ENCODE data around the gene GGCX. TPM values are rescaled to one million over a fixed set of nuclear protein-coding genes. Genes with fewer than 3 reads are reported as not detected.

GGCX gene
- total and polyA plus RNA-seq, 3 experiments from 2014 or later, result 15.7 to 23.3 (median 22.3) TPM

- Mint-ChIP-seq H3K4me1 (peaks cover 38 to 51% (median 47%) of the 10 kb centered on the region in 3 donors), H3K36me3 (peaks cover 7 to 48% (median 16%) of the 10 kb centered on the region in 3 donors), H3K9me3 (no peaks in the 10 kb centered on the region), H3K4me3 (peak within 1 kb of the TSS; percentile 90 to 98 (median 94)), H3K27ac (peak within 1 kb of the TSS; percentile 84 to 97 (median 96)), H3K27me3 (no peaks in the 10 kb centered on the region)
- DNase-seq, result peak; percentile 77 to 89 (median 87)
- CTCF ChIA-PET, result interaction anchor here (0.8 to 9.6 kb wide), 10 partner anchors 9 to 184 kb away, joined by 3 to 66 read pairs (median 4); partner anchors contain the start of genes ELMOD3, RETSAT, RNF181 and SH2D6
- Histone ChIP-seq H3K36me3 (ENCODE audit: insufficient read depth, low read length) (peaks cover 26% of the 10 kb centered on the region), H3K27ac (ENCODE audit: low read depth, low read length) (peak within 1 kb of the TSS; percentile 90), H3K4me3 (ENCODE audit: low read length) (peak within 1 kb of the TSS; percentile 91), H3K27me3 (ENCODE audit: insufficient read depth, low read length, poor library complexity, severe bottlenecking) (no peaks in the 10 kb centered on the region), H3K9me3 (ENCODE audit: low read length) (no peaks in the 10 kb centered on the region), H3K4me1 (ENCODE audit: insufficient read depth, low read length) (peaks cover 25% of the 10 kb centered on the region)
- POLR2A ChIA-PET, result interaction anchor here (0.6 to 3.8 kb wide), 16 partner anchors 10 to 902 kb away, joined by 3 to 39 read pairs (median 8); partner anchors contain the start of genes ELMOD3, GGCX, KDM3A and POLR1A
These were observed 22.6 kb downstream of the GGCX start, which contains the start of gene MAT2A for GRCh38 chr2:85538507-85539360. Gene MAT2A, plus strand, starts transcription at chr2:85539168. Its CDS starts 120 bp downstream, at chr2:85539288.

GRCh38 chr2:85537600-85538506, 23.4 kb downstream of the GGCX start:
- POLR2A ChIA-PET, result interaction anchor here (0.6 to 3.8 kb wide), 17 partner anchors 8 to 904 kb away, joined by 3 to 39 read pairs (median 8); partner anchors contain the start of genes ELMOD3, GGCX, KDM3A and RETSAT
- peak in 3 of 5 donors; percentile 27 to 50 (median 39) for DNase-seq
- Mint-ChIP-seq H3K27ac (peak overlapping the region; percentile 84 to 97 (median 96)), H3K9me3 (no peaks in the 10 kb centered on the region), H3K27me3 (no peaks in the 10 kb centered on the region), H3K36me3 (peaks cover 5 to 40% (median 12%) of the 10 kb centered on the region in 3 donors), H3K4me3 (peak overlapping the region; percentile 90 to 98 (median 94)), H3K4me1 (peaks cover 38 to 45% (median 45%) of the 10 kb centered on the region in 3 donors)
- Histone ChIP-seq H3K4me3 (ENCODE audit: low read length) (peak overlapping the region; percentile 91), H3K27ac (ENCODE audit: low read depth, low read length) (peak overlapping the region; percentile 90), H3K4me1 (ENCODE audit: insufficient read depth, low read length) (peaks cover 25% of the 10 kb centered on the region), H3K27me3 (ENCODE audit: insufficient read depth, low read length, poor library complexity, severe bottlenecking) (no peaks in the 10 kb centered on the region), H3K9me3 (ENCODE audit: low read length) (no peaks in the 10 kb centered on the region), H3K36me3 (ENCODE audit: insufficient read depth, low read length) (peaks cover 21% of the 10 kb centered on the region)
- CTCF ChIA-PET, result interaction anchor here (0.8 to 9.6 kb wide), 11 partner anchors 9 to 184 kb away, joined by 3 to 66 read pairs (median 3); partner anchors contain the start of genes C2orf68, ELMOD3, RETSAT and SH2D6

DNA sequence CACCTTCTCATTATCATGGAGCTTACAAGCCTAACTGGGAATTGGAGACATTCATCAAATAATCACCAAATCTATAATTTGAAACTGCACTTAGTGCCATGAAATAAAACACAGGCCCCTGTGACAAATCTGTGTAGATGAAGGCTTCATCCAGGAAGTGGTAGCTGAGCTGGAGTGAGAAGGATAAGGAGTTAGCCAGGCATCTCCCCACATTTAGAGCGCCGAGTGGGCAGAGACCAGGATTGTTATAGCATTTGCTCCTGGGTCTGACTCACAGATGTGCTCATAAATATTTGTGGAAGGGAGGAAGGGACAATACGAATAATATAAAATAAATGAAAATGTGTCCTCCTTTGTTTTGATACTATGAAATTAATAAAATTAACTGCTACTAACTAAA, 24.8 kb downstream of the GGCX start:
- ChIA-PET CTCF (interaction anchor here (1.6 to 9.6 kb wide), 3 partner anchors 15 to 144 kb away, joined by 5 to 66 read pairs (median 34); partner anchors contain the start of gene SH2D6), POLR2A (interaction anchor here (1.1 to 1.3 kb wide), 2 partner anchors 99 to 209 kb away, joined by 5 read pairs; partner anchors contain the start of gene TGOLN2)
- DNase-seq, result no peak
- Mint-ChIP-seq H3K36me3 (peaks cover 0 to 27% (median 3%) of the 10 kb centered on the region in 3 donors), H3K4me3 (peak overlapping the region in 2 of 7 donors; percentile 9 to 98), H3K27me3 (no peaks in the 10 kb centered on the region), H3K4me1 (peaks cover 30 to 31% (median 31%) of the 10 kb centered on the region in 3 donors), H3K9me3 (no peaks in the 10 kb centered on the region), H3K27ac (peak overlapping the region in 1 of 8 donors; percentile 75)
- H3K27ac ChIP-seq (ENCODE audit: low read depth, low read length), result no peak overlapping the region
- no peaks in the 10 kb centered on the region for H3K9me3 ChIP-seq (ENCODE audit: low read length)
- peaks cover 7% of the 10 kb centered on the region for H3K36me3 ChIP-seq (ENCODE audit: insufficient read depth, low read length)
- H3K4me3 ChIP-seq (ENCODE audit: low read length), result no peak overlapping the region
- H3K27me3 ChIP-seq (ENCODE audit: insufficient read depth, low read length, poor library complexity, severe bottlenecking), result no peaks in the 10 kb centered on the region
- H3K4me1 ChIP-seq (ENCODE audit: insufficient read depth, low read length), result peaks cover 25% of the 10 kb centered on the region

GRCh38 chr2:85534881-85535280, 26.4 kb downstream of the GGCX start:
- Mint-ChIP-seq H3K36me3 (peaks cover 0 to 11% (median 0%) of the 10 kb centered on the region in 3 donors), H3K27ac (peak overlapping the region in 1 of 8 donors; percentile 6), H3K27me3 (peaks cover 0 to 3% of the 10 kb centered on the region in 2 donors), H3K4me3 (peak overlapping the region in 1 of 7 donors; percentile 35), H3K9me3 (no peaks in the 10 kb centered on the region), H3K4me1 (peaks cover 15% of the 10 kb centered on the region in 3 donors)
- H3K27ac ChIP-seq (ENCODE audit: low read depth, low read length), result no peak overlapping the region
- ChIA-PET CTCF (interaction anchor here (5.9 to 9.6 kb wide), 2 partner anchors 16 to 115 kb away, joined by 34 to 66 read pairs; partner anchors contain the start of gene SH2D6), POLR2A (interaction anchor here (0.5 to 1.0 kb wide), 2 partner anchors 15 to 207 kb away, joined by 3 read pairs; partner anchors contain the start of gene TGOLN2)
- H3K4me3 ChIP-seq (ENCODE audit: low read length), result no peak overlapping the region
- no peak for DNase-seq
- H3K9me3 ChIP-seq (ENCODE audit: low read length), result no peaks in the 10 kb centered on the region
- H3K36me3 ChIP-seq (ENCODE audit: insufficient read depth, low read length), result no peaks in the 10 kb centered on the region
- H3K4me1 ChIP-seq (ENCODE audit: insufficient read depth, low read length), result peaks cover 10% of the 10 kb centered on the region
- H3K27me3 ChIP-seq (ENCODE audit: insufficient read depth, low read length, poor library complexity, severe bottlenecking), result no peaks in the 10 kb centered on the region

DNA sequence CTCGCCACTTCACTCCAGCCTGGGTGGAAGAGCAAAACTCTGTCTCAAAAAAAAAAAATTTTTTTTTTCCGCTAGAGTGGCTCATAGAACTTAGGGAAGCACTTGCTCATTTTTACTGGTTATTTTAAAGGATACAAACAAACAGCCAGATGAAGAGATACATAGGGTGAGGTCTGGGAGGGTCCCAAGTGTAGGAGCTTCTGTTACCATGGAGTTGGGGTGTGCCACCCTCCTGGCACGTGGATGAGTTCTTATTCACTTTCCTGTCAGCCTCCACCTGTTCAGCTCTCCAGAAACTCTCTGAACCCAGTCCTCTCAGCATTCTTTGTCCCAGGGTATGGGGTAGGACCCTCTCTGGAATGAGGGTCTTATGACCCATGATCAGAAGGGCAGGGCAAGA, 27.2 kb downstream of the GGCX start:
- Mint-ChIP-seq H3K4me1 (peaks cover 13 to 14% (median 14%) of the 10 kb centered on the region in 3 donors), H3K4me3 (no peak overlapping the region), H3K27me3 (peaks cover 0 to 6% of the 10 kb centered on the region in 2 donors), H3K27ac (no peak overlapping the region), H3K36me3 (peaks cover 0 to 8% (median 0%) of the 10 kb centered on the region in 3 donors), H3K9me3 (no peaks in the 10 kb centered on the region)
- Histone ChIP-seq H3K9me3 (ENCODE audit: low read length) (no peaks in the 10 kb centered on the region), H3K4me3 (ENCODE audit: low read length) (no peak overlapping the region), H3K27me3 (ENCODE audit: insufficient read depth, low read length, poor library complexity, severe bottlenecking) (no peaks in the 10 kb centered on the region), H3K27ac (ENCODE audit: low read depth, low read length) (no peak overlapping the region), H3K36me3 (ENCODE audit: insufficient read depth, low read length) (no peaks in the 10 kb centered on the region), H3K4me1 (ENCODE audit: insufficient read depth, low read length) (peaks cover 10% of the 10 kb centered on the region)
- DNase-seq, result no peak
- POLR2A ChIA-PET, result interaction anchor here (0.6 to 1.0 kb wide), 2 partner anchors 206 to 224 kb away, joined by 3 to 9 read pairs; partner anchors contain the start of gene TGOLN2
- CTCF ChIA-PET, result interaction anchor here (5.9 to 9.6 kb wide), 2 partner anchors 17 to 114 kb away, joined by 34 to 66 read pairs; partner anchors contain the start of gene SH2D6

- peaks cover 0 to 2% (median 0%) of the 10 kb centered on the region in 3 donors for H3K4me1 Mint-ChIP-seq
- no peak overlapping the region for H3K27ac Mint-ChIP-seq
- no peak overlapping the region for H3K4me3 Mint-ChIP-seq
- POLR2A ChIA-PET, result interaction anchor here (0.6 kb wide), 1 partner anchor 19 kb away, joined by 3 read pairs; no protein-coding TSS in a partner anchor
- DNase-seq, result no peak
- peaks cover 0 to 24% of the 10 kb centered on the region in 2 donors for H3K27me3 Mint-ChIP-seq
- H3K27me3 ChIP-seq (ENCODE audit: insufficient read depth, low read length, poor library complexity, severe bottlenecking), result no peaks in the 10 kb centered on the region
- CTCF ChIA-PET, result no interaction called here
- H3K9me3 Mint-ChIP-seq, result no peaks in the 10 kb centered on the region
- no peaks in the 10 kb centered on the region for H3K9me3 ChIP-seq (ENCODE audit: low read length)
- H3K36me3 Mint-ChIP-seq, result no peaks in the 10 kb centered on the region
- no peak overlapping the region for H3K4me3 ChIP-seq (ENCODE audit: low read length)
- no peak overlapping the region for H3K27ac ChIP-seq (ENCODE audit: low read depth, low read length)
- no peaks in the 10 kb centered on the region for H3K36me3 ChIP-seq (ENCODE audit: insufficient read depth, low read length)
- H3K4me1 ChIP-seq (ENCODE audit: insufficient read depth, low read length), result no peaks in the 10 kb centered on the region
These were observed 29.7 kb downstream of the GGCX start for GRCh38 chr2:85531589-85531988.

- no peaks in the 10 kb centered on the region for H3K36me3 Mint-ChIP-seq
- H3K9me3 Mint-ChIP-seq, result no peaks in the 10 kb centered on the region
- Histone ChIP-seq H3K36me3 (ENCODE audit: insufficient read depth, low read length) (no peaks in the 10 kb centered on the region), H3K27me3 (ENCODE audit: insufficient read depth, low read length, poor library complexity, severe bottlenecking) (no peaks in the 10 kb centered on the region), H3K27ac (ENCODE audit: low read depth, low read length) (no peak overlapping the region), H3K9me3 (ENCODE audit: low read length) (no peaks in the 10 kb centered on the region), H3K4me1 (ENCODE audit: insufficient read depth, low read length) (no peaks in the 10 kb centered on the region), H3K4me3 (ENCODE audit: low read length) (no peak overlapping the region)
- DNase-seq, result no peak
- H3K27ac Mint-ChIP-seq, result no peak overlapping the region
- H3K27me3 Mint-ChIP-seq, result peaks cover 0 to 32% of the 10 kb centered on the region in 2 donors
- POLR2A ChIA-PET, result interaction anchor here (1.4 kb wide), 1 partner anchor 10 kb away, joined by 3 read pairs; no protein-coding TSS in a partner anchor
- CTCF ChIA-PET, result no interaction called here
- no peaks in the 10 kb centered on the region for H3K4me1 Mint-ChIP-seq
- H3K4me3 Mint-ChIP-seq, result no peak overlapping the region
These were observed 31.5 kb downstream of the GGCX start for GRCh38 chr2:85529809-85530208.
